Ishikawa (cell line): ENCODE data around the gene DNAJB4.

ENCODE experiments used
- EP300 ChIP-seq: IDR thresholded peaks from 2 replicates; pipeline ENCODE4 v1.6.1; 2012; ENCODE audit warnings: borderline replicate concordance
- NFIC ChIP-seq: IDR thresholded peaks from 2 replicates; pipeline ENCODE4 v1.6.1; 2012
- RAD21 ChIP-seq: IDR thresholded peaks from 2 replicates; pipeline ENCODE4 v1.6.1; 2012; ENCODE audit warnings: low read depth
- YY1 ChIP-seq: IDR thresholded peaks from 2 replicates; pipeline ENCODE4 v1.6.1; 2012; ENCODE audit warnings: low read depth
- TF ChIP-seq, protein P1 (sequence below): IDR thresholded peaks from 2 replicates; pipeline ENCODE4 v1.6.1; 2012; ENCODE audit warnings: low read depth, mild to moderate bottlenecking

DNA sequence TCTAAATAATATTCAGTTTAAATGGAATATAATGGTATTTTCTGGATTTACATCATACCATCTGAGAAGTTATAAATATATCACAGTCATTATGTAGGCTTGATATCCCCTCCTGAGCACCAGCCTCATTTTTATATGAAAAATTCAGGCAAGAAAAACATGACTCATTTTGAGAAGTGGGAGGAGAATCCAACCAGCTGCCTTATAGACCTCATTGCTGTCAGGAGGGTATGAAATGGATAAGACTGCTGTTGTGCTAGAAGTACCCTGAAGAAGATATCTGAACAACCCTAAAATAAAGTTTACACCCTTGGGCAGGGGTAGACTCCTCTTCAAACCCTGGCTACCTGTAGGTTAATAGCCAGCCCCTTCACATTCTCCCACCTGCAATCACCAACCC is 49.8 kb downstream of the DNAJB4 start:
- TF ChIP-seq YY1, result no peak
- TF ChIP-seq, protein P1, sequence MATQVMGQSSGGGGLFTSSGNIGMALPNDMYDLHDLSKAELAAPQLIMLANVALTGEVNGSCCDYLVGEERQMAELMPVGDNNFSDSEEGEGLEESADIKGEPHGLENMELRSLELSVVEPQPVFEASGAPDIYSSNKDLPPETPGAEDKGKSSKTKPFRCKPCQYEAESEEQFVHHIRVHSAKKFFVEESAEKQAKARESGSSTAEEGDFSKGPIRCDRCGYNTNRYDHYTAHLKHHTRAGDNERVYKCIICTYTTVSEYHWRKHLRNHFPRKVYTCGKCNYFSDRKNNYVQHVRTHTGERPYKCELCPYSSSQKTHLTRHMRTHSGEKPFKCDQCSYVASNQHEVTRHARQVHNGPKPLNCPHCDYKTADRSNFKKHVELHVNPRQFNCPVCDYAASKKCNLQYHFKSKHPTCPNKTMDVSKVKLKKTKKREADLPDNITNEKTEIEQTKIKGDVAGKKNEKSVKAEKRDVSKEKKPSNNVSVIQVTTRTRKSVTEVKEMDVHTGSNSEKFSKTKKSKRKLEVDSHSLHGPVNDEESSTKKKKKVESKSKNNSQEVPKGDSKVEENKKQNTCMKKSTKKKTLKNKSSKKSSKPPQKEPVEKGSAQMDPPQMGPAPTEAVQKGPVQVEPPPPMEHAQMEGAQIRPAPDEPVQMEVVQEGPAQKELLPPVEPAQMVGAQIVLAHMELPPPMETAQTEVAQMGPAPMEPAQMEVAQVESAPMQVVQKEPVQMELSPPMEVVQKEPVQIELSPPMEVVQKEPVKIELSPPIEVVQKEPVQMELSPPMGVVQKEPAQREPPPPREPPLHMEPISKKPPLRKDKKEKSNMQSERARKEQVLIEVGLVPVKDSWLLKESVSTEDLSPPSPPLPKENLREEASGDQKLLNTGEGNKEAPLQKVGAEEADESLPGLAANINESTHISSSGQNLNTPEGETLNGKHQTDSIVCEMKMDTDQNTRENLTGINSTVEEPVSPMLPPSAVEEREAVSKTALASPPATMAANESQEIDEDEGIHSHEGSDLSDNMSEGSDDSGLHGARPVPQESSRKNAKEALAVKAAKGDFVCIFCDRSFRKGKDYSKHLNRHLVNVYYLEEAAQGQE, result no peak
- no peak for TF ChIP-seq EP300
- TF ChIP-seq RAD21, result no peak
- no peak for TF ChIP-seq NFIC
